HG03064 (cell line): ENCODE data around the gene RCHY1.
"Not testable (repeated sequence)": the region's sequence is repeated elsewhere in the genome, so short reads cannot be mapped to it uniquely, and the experiment has no call there.

Experiments
- ATAC-seq: cut with Tn5 transposase; IDR thresholded peaks from one replicate; pipeline ENCODE4 v1.9.1; 2021; ENCODE audit warnings: low read depth; ENCODE audit not compliant: unreplicated experiment

RCHY1 gene

GRCh38 chr4:75519452-75519851 is 5.2 kb upstream of the RCHY1 start:
- ATAC-seq, result not testable (repeated sequence)

DNA sequence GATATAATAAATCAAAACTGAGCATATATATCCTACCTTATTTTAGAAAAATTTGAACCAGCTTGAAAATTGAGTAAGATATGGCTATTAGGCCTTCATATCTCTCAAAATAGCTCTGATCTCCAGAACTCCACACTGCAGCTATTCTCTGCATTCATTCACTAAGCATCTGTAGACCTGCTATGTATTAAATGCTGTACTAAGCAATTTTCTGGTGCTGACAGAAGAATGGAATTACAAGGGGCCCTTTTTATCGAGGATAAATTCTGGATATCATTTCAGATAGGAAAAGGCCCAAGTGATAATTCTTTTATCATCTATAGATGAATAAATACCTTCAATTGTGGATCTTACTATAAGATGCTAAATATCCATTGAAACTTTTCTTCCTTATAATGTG is 1.9 kb upstream of the RCHY1 start:
- ATAC-seq, result no peak

DNA sequence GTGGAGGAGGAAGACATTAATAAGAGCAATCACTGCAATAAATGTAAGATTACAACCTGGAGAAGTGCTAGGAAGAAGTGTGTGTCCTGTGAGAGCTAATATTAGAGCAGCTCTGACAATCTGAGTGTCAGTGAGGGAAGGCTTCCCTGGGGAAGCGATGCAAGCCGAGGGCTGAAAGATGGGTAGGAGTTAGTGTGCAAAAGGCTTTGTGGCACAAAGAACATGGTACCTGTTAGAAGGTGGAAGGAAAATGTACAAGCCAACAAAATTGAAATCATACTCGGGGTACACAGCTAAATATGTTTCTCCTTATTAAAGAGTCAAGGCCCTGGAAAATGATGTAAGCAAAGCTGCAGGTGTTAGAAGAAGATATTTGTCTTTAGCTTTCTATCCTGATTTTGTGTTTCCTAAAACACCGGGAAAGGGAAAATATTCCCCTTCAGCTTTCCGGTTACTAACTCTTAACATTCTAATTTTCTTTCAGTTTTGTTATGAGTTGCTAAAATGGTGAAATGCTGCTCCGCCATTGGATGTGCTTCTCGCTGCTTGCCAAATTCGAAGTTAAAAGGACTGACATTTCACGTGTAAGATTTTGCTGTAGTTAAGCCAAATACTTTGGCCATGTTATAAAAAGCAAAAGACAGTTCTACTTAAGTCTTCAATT is 878 bp upstream of the RCHY1 start:
- ATAC-seq, result peak; percentile 6

GRCh38 chr4:75513526-75514130 is 575 bp downstream of the RCHY1 start:
- ATAC-seq, result no peak

DNA sequence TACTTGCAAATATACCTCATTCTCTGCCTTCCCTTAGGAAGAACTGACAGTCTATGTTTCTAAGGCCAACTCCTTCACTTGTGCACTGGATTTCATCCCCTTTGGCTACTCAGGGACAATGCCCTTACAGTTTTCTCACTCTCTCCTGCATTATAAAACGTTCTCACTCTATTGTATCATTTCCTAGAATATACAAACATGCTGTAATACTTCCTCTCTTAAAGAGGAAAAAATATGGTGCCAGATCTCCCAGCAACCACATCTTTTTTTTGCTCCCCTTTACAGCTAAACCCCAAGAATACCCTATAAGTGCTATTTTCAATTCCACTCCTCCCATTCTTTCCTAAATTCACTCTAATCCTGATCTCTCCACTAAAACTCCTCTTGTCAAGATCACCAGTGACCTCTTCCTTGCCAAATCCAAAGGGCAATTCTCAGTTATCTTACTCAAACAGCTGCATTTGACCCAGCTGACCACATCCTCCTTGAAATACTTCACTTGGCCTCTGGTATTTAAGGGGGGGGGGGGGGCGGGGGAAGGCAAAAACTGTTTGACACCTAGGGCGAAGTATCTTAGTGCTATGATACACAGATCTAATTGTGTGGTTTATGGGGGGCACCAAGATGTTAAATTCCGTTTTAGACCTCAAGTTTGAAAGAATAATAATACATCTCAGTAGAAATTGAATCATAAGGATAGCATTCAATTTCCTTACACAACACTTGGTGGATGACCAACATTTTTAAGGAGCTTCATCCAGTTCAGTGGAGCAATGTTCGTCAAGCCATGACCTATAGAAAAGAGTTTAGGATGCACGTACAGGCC is 1.6 kb downstream of the RCHY1 start:
- no peak for ATAC-seq

- ATAC-seq, result no peak
These were observed 2.4 kb downstream of the RCHY1 start for GRCh38 chr4:75511841-75512240.

DNA sequence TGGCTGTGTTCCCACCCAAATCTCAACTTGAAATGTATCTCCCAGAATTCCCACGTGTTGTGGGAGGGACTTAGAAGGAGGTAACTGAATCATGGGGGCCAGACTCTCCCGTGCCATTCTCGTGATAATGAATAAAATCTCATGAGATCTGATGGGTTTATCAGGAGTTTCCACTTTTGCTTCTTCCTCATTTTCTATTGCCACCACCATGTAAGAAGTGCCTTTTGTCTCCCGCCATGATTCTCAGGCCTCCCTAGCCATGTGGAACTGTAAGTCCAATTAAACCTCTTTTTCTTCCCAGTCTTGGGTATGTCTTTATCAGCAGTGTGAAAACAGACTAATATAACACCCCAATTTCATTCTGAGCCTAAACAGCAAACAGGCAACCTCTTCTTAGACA is 4.6 kb downstream of the RCHY1 start:
- ATAC-seq, result not testable (repeated sequence)

GRCh38 chr4:75505630-75506029 is 8.6 kb downstream of the RCHY1 start:
- no peak for ATAC-seq

- no peak for ATAC-seq
These were observed 11.5 kb downstream of the RCHY1 start for GRCh38 chr4:75502671-75503070.

- ATAC-seq, result no peak
These were observed 14.3 kb downstream of the RCHY1 start for GRCh38 chr4:75499900-75500299.

- no peak for ATAC-seq
These were observed 16.2 kb downstream of the RCHY1 start for GRCh38 chr4:75498041-75498440.

DNA sequence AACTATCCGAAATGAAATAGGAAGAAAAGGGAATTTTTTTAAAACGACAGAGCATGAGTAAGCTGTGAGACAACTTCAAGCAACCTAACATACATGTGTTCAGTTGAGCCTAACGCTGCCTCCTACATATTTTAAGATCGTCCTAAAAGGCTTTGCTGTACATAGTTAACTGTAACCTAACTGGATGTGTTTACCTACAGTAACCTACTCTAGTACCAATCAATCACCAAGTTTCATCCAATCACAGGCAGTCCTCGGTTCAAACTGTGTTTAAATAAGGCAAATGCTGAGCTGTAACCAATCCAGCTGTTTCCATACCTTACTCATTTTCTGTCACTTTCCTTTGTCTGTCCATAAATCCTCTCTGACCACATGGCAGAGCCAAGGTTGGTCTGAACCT is 17.1 kb downstream of the RCHY1 start:
- ATAC-seq, result no peak

- ATAC-seq, result no peak
These were observed 17.8 kb downstream of the RCHY1 start for GRCh38 chr4:75496406-75496805.

- no peak for ATAC-seq
These were observed 18.7 kb downstream of the RCHY1 start for GRCh38 chr4:75495476-75495875.

- ATAC-seq, result no peak
These were observed 19.6 kb downstream of the RCHY1 start for GRCh38 chr4:75494563-75494962.

DNA sequence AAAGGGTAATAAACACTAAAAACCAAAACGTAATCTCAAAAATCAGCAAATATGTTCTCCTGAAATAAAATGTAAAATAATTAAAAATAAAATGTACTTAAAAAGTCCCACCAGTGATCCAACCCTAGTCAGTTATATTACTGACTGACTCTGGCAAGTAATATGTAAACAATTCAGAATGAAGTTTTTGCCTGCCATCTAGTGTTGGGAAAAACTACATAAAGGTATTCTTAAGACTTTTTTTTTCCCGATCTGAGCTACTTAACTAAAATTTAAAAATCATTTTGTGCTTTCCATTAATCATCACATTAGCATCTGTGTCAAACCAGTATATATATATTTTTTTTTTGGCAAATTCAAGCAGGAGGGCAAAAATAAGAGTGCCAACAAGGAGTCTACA is 24.0 kb downstream of the RCHY1 start:
- ATAC-seq, result no peak

- no peak for ATAC-seq
These were observed 30.0 kb downstream of the RCHY1 start for GRCh38 chr4:75484190-75484589.

DNA sequence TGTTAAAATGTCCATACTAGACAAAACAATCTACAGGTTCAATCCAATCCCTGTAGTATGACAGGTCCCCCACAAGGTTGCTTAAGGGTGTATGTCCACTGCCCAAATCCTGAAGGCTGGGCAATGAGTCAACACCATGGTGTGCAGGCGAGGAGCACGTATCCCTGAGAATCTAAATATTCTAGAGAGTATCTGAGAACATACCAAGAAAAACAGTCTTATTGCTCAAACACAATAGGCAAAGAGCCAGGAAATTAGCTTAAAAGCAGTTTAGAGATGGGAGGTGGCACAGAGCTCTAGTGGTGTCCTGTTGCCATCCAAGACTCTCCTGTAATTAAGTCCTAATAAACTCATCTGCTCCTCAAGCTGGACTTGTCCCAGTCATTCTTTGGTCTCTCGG is 37.0 kb downstream of the RCHY1 start:
- no peak for ATAC-seq

DNA sequence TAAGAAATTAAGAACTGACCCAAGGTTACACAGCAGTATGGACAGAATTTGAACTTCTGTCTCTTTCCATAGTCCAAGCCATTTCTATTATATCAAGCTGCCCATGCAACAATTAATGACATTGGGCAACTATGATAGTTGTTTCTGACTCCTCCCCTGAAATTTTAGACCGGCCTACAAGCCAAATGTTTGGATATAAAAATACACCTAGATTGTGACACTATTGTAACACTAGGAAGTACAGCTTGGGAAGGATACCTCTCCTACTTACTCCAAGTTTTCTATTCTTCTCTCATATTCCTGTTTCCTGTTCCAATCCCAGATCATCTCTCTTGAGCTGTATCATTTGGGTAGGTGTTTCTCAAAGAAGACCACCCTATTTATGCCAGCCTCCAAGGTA is 43.5 kb downstream of the RCHY1 start:
- ATAC-seq, result no peak

GRCh38 chr4:75469896-75470295 is 44.3 kb downstream of the RCHY1 start:
- no peak for ATAC-seq

DNA sequence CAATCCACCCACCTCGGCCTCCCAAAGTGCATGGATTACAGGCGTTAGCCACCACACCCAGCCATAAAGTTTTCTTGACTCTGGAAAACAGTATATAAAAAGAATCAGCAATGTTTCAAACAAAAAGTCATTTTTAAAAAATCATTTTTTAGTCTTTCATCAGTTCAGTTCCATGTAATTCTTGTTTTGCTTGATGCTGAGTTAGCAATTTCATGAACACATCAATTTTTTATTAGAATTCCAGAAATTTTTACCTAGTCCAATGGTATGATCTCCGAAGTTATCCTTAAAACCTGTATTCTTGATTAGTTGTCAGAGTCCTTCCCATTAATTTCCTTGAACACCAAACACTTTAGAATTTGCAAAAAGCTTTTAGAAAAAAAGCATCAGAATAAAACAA is 56.8 kb downstream of the RCHY1 start:
- no peak for ATAC-seq

DNA sequence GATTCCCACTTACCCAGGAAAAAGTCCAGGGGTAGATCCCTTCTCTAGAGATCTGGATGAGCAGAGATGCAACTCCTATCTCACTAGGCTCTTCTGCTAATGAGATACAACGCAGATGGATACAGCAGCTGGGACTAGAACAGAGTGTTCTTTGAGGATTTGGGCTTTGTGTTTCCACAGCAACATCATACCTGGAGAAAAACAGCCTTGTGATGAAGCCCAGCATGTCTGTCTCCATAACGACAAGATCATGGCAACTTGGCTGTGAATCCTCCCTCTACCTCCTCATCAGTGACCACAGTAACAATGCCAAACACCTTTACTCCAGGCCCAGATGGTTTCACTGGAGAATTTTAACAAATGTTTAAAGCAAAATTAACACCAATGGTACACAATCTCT is 80.1 kb downstream of the RCHY1 start:
- no peak for ATAC-seq
